Lower leg skin (tissue), 4 donors: Measurements from ENCODE around the gene ABHD16B. TPM values are rescaled to one million over a fixed set of nuclear protein-coding genes. Genes with fewer than 3 reads are reported as not detected.
"Not testable (repeated sequence)": the region's sequence is repeated elsewhere in the genome, so short reads cannot be mapped to it uniquely, and the experiment has no call there.

Experiments
- DNase-seq, 2 donors: peaks; one replicate each; pipeline ENCODE4 v3.0.0-alpha.2; 2019; ENCODE audit warnings: low spot score in 2 of 2
- H3K4me3 ChIP-seq: fragments of 200-600 bp; sonication (generic); 2 replicates; pipeline ENCODE4 v1.5.1; 2017; ENCODE audit warnings: mild to moderate bottlenecking, low read depth; ENCODE audit not compliant: poor library complexity, severe bottlenecking
- POLR2A ChIP-seq, 2 donors: fragments of 450-650 bp; IDR thresholded peaks; one replicate each; pipeline ENCODE4 v1.6.1; 2016 to 2017; ENCODE audit warnings: antibody characterized with exemption in 2 of 2, mild to moderate bottlenecking in 1 of 2, moderate library complexity in 1 of 2
- whole genome bisulfite sequencing, 2 donors: methylation state at CpG; one replicate each; pipeline ENCODE4 v1.1.5; 2018; 5-methylcytosine and 5-hydroxymethylcytosine counted together
- intact Hi-C: fragments of 100-400 bp; cut with DNase I; formaldehyde crosslinking; loops from one replicate; pipeline ENCODE4 v1.15.0; 2023; ENCODE audit warnings: low total_unique reads
- total RNA-seq, 4 donors: library from RNA; depleted of rRNA; stranded (reverse); fragments of >200 nt; gene quantifications; one replicate each; pipeline ENCODE4 v1.1.0, GENCODE V29; 2016
- TF ChIP-seq, protein P1 (sequence below), 3 donors: fragments of 450-650 bp; IDR thresholded peaks; one replicate each; pipeline ENCODE4 v1.5.1; 2016; ENCODE audit warnings: antibody characterized with exemption in 3 of 3, mild to moderate bottlenecking in 3 of 3, moderate library complexity in 2 of 3

Gene ABHD16B
- total RNA-seq, 4 donors from 2014 or later = not detected

- intact Hi-C loops = no loop called here
- DNase-seq = no peak
- WGBS, 2 donors = 70 to 77% methylated on average over 27 of the region's 27 CpGs
- H3K4me3 ChIP-seq = no peak overlapping the region
- TF ChIP-seq, protein P1, sequence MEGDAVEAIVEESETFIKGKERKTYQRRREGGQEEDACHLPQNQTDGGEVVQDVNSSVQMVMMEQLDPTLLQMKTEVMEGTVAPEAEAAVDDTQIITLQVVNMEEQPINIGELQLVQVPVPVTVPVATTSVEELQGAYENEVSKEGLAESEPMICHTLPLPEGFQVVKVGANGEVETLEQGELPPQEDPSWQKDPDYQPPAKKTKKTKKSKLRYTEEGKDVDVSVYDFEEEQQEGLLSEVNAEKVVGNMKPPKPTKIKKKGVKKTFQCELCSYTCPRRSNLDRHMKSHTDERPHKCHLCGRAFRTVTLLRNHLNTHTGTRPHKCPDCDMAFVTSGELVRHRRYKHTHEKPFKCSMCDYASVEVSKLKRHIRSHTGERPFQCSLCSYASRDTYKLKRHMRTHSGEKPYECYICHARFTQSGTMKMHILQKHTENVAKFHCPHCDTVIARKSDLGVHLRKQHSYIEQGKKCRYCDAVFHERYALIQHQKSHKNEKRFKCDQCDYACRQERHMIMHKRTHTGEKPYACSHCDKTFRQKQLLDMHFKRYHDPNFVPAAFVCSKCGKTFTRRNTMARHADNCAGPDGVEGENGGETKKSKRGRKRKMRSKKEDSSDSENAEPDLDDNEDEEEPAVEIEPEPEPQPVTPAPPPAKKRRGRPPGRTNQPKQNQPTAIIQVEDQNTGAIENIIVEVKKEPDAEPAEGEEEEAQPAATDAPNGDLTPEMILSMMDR (IDR thresholded peaks at IDR 0.05) = no peak
- no peak for TF ChIP-seq POLR2A (IDR thresholded peaks at IDR 0.05)
These were observed 10.4 kb upstream of the ABHD16B start for GRCh38 chr20:63850689-63851547.

- H3K4me3 ChIP-seq, DNase-seq, intact Hi-C loops: not testable (repeated sequence)
- 83 to 89% methylated on average over 14 of the region's 14 CpGs for WGBS, 2 donors
These were observed 9.8 kb upstream of the ABHD16B start for GRCh38 chr20:63851548-63851943.

DNA sequence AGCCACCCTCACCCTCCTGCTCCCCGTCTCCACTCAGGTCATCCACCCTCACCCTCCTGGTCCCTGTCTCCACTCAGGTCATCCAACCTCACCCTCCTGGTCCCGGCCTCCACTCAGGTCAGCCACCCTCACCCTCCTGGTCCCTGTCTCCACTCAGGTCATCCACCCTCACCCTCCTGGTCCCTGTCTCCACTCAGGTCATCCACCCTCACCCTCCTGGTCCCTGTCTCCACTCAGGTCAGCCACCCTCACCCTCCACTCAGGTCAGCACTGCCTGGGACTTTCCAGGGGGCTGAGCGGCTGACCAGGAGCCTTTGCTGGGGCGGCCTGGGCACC lies 7.6 kb upstream of the ABHD16B start:
- H3K4me3 ChIP-seq, DNase-seq, intact Hi-C loops: not testable (repeated sequence)
- 65 to 77% methylated on average over 4 of the region's 4 CpGs for WGBS, 2 donors

DNA sequence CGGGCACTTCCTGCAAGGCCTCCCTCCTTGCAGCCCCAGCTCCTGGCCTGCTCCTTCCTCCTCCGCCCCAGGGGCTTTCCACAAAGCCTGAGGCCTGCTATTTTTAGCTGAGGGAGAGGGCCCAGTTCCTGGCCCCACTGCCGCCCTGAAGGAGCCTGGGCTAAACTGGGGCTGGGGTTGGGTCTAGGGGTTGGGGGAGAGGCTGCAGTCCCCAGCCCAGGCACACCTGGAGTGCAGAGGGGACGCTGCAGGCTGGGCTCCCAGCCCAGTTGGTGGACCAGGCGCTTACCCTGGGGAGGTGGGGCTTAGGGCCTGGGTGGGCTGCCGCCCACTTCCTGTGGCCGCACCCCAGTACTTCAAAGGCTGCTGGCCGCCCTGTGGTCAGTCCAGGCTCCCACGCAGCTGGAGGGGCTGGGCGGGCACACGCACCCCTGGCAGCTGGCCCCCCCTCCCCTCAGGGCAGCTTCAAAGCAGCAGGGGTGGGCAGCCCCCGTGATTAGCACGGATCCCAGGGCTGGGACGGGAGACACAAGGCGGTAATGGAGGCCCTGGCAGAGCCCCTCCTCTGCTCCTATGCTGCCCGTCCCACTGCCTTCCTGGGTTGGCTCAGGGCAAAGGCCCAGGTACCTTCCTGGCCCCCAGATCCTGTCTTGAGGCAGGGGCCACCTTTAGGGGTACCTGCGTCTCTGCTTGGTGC lies 7.1 kb upstream of the ABHD16B start:
- TF ChIP-seq POLR2A (IDR thresholded peaks at IDR 0.05) = no peak
- TF ChIP-seq, protein P1 (IDR thresholded peaks at IDR 0.05) = no peak
- no peak overlapping the region for H3K4me3 ChIP-seq
- no peak for DNase-seq
- 4 to 6% methylated on average over 8 to 12 of the region's 17 CpGs for WGBS, 2 donors
- intact Hi-C loops = no loop called here

DNA sequence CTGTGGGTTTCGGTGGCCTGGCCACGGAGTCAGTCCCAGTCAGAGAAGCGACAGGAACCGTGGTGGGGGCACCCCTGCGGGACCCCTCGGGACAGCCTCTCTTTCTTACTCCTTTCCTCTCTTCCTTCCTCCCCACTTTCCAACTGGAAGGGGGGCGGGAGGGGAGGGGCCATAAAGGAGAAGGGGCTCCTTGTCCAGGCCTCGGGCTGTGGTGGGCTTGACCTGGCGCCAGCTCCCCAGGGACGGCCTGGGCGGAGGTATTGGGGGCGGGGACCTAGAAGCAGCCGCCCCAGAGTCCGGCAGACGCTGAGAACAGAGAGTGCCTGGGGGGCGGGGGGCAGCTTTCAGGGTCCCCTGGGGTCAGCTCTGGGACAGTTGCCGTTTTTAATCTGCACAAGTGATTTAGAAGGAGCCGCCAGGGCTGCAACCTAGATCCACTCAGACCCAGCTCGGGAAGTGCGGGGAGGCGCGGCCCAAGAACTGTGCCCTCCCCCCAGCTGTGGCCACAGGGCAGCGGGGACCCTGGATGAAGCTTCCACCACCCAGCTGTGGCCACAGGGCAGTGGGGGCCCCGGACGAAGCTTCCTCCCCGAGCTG lies 6.4 kb upstream of the ABHD16B start:
- DNase-seq = no peak
- intact Hi-C loops = no loop called here
- WGBS, 2 donors = 1 to 3% methylated on average over 12 to 15 of the region's 26 CpGs
- TF ChIP-seq, protein P1 (IDR thresholded peaks at IDR 0.05) = no peak
- no peak for TF ChIP-seq POLR2A (IDR thresholded peaks at IDR 0.05)
- H3K4me3 ChIP-seq = no peak overlapping the region

- WGBS, 2 donors = 32 to 33% methylated on average over 21 to 22 of the region's 36 CpGs
- H3K4me3 ChIP-seq = no peak overlapping the region
- TF ChIP-seq, protein P1 (IDR thresholded peaks at IDR 0.05) = no peak
- TF ChIP-seq POLR2A (IDR thresholded peaks at IDR 0.05) = no peak
- intact Hi-C loops = no loop called here
- DNase-seq = no peak
These were observed 5.8 kb upstream of the ABHD16B start for GRCh38 chr20:63855363-63856097.
